Measurements from ENCODE around the gene SLC26A11. TPM values are rescaled to one million over a fixed set of nuclear protein-coding genes. Genes with fewer than 3 reads are reported as not detected.

The SLC26A11 gene
- total and polyA plus RNA-seq, 2 donors (not counting 1 experiment from before 2014, with no cell fraction given): 5.8 to 19.3 TPM

DNA sequence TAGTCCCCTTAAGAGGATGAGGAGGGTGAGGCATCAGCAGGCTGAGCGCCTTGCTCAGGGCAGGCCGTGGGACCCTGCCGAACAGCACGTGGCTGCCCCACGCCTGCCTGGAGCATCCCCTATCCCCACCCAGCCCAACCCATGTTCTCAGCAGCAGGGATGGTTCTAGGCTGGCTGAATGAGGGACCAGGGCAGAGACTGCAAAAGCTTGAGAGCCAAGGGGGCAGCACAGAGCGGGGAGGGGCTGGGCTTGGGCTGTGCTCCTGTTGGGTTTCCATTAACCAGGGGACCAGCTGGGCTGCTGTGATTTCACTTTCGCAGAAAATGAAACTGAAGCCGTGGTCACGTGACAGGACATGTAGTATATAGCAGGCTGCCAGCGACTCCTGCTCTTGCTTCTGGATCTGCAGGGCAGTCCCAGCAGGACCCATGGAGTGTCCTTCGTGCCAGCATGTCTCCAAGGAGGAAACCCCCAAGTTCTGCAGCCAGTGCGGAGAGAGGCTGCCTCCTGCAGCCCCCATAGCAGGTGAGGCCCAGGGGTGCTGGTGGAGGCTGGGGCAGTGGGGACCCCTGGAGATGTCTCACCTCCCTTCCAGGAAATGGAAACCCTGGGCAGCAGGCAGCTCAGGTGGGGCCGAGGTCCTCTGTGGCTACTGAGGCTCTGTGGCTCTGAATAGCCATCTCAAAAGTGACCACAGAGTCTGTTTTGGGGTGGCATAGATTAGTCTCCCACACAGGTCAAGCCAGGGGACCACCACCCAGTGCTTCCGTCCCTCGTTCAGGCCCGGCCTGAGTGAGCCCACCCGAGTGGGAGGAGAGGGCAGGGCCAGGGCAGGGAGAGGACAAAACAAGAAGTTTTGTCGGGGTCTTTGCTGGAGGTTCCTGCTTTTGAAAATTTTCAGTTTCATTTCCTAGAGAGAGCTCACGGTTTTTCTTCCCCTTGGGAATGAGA, 43.3 kb downstream of the SLC26A11 start:
- H3K4me3 ChIP-seq (replicated peaks in 1 of 4; ENCODE audit: control extremely low read depth in 1 of 4, insufficient read depth in 1 of 4, low read depth in 3 of 4, low read length in 4 of 4): peak overlapping the region; percentile 48 to 91 (median 71)
- H3K27ac ChIP-seq (ENCODE audit: insufficient read depth, low read length): peak overlapping the region; percentile 73
- H3K36me3 ChIP-seq (ENCODE audit: control insufficient read depth, insufficient read depth, low read length): peaks cover 2% of the 10 kb centered on the region
- H3K79me2 ChIP-seq (ENCODE audit: control insufficient read depth, insufficient read depth, low read length): peaks cover 40% of the 10 kb centered on the region
- H4K20me1 ChIP-seq (ENCODE audit: control insufficient read depth, extremely low read depth, insufficient read depth, low read length): no peaks in the 10 kb centered on the region
- TF ChIP-seq EZH2 (IDR thresholded peaks at IDR 0.05; ENCODE audit: low read length, missing control alignments) (no peak), CTCF (conservative IDR thresholded peaks at IDR 0.05 in 1 of 2, IDR thresholded peaks at IDR 0.05 in 1 of 2; ENCODE audit: low read depth in 1 of 2, low read length in 2 of 2) (peak; percentile 4 to 27)
- H3K9me3 ChIP-seq (ENCODE audit: control insufficient read depth, insufficient read depth, low read depth, low read length): no peaks in the 10 kb centered on the region
- peaks cover 17% of the 10 kb centered on the region for H3K4me1 ChIP-seq (ENCODE audit: control insufficient read depth, extremely low read depth, insufficient read depth, low read length)
- H2AFZ ChIP-seq (ENCODE audit: low read length): no peak overlapping the region
- no peaks in the 10 kb centered on the region for H3K27me3 ChIP-seq (ENCODE audit: control insufficient read depth, insufficient read depth, low read length)
- peak overlapping the region; percentile 83 for H3K4me2 ChIP-seq (ENCODE audit: extremely low read depth, insufficient read depth, low read length)
- H3K9ac ChIP-seq (ENCODE audit: insufficient read depth, low read length): peak overlapping the region; percentile 30
- peak in 1 of 2 donors; percentile 94 for DNase-seq (ENCODE audit: low read depth in 2 of 2)

DNA sequence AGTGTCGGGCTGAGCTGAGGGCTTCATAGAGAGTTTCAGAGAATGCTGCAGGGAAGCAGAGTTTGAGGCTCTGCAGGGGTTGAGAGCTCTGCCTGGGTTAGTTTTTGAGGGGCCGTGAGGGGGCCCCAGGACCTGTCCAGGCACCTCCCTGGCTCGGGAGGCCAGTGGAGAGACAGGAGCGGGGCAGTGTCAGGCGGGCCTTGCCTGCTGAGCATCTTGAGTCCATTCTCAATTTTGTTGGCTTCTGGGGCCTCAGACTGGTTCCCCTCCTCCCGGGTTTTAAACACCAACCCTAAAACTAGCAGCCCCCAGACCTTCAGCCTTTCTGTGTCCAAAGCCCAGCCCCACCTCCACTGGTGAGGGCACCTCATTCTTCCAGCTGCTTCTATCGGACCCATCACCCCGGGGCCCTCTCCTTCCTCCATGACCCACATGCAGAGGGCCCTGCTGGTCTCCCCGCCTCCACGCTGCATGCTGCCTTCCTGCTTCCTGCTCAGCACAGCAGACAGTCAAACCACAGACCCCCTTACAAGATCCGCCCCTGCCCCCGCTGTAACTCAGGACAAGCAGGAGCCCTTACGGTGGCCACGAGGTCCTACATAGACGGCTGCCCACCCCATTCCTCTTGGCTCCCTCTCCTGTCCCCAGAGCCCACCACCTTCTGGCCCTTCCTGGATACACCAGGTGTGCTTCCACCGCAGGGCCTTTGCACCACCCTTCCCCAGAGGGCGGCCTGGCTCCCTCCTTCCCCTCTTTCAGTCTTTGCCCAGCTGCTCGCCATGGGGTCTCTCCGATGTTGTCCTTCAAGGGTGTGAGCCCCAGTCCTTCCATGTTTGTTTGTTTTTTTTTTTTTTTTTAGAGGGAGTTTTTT, 44.2 kb downstream of the SLC26A11 start:
- H3K9me3 ChIP-seq (ENCODE audit: control insufficient read depth, insufficient read depth, low read depth, low read length): no peaks in the 10 kb centered on the region
- H3K27me3 ChIP-seq (ENCODE audit: control insufficient read depth, insufficient read depth, low read length): no peaks in the 10 kb centered on the region
- H3K4me2 ChIP-seq (ENCODE audit: extremely low read depth, insufficient read depth, low read length): peak overlapping the region; percentile 83
- TF ChIP-seq EZH2 (IDR thresholded peaks at IDR 0.05; ENCODE audit: low read length, missing control alignments) (no peak), CTCF (conservative IDR thresholded peaks at IDR 0.05 in 1 of 2, IDR thresholded peaks at IDR 0.05 in 1 of 2; ENCODE audit: low read depth in 1 of 2, low read length in 2 of 2) (no peak)
- peak overlapping the region; percentile 2 for H3K9ac ChIP-seq (ENCODE audit: insufficient read depth, low read length)
- H3K4me1 ChIP-seq (ENCODE audit: control insufficient read depth, extremely low read depth, insufficient read depth, low read length): peaks cover 17% of the 10 kb centered on the region
- H3K79me2 ChIP-seq (ENCODE audit: control insufficient read depth, insufficient read depth, low read length): peaks cover 40% of the 10 kb centered on the region
- H2AFZ ChIP-seq (ENCODE audit: low read length): no peak overlapping the region
- H3K36me3 ChIP-seq (ENCODE audit: control insufficient read depth, insufficient read depth, low read length): peaks cover 3% of the 10 kb centered on the region
- no peak for DNase-seq (ENCODE audit: low read depth in 2 of 2)
- H3K4me3 ChIP-seq (replicated peaks in 1 of 4; ENCODE audit: control extremely low read depth in 1 of 4, insufficient read depth in 1 of 4, low read depth in 3 of 4, low read length in 4 of 4): peak overlapping the region; percentile 48 to 91 (median 71)
- no peaks in the 10 kb centered on the region for H4K20me1 ChIP-seq (ENCODE audit: control insufficient read depth, extremely low read depth, insufficient read depth, low read length)
- H3K27ac ChIP-seq (ENCODE audit: insufficient read depth, low read length): no peak overlapping the region
